Kidney epithelial cell (primary cell): Measurements from ENCODE around the gene WDR72. TPM values are rescaled to one million over a fixed set of nuclear protein-coding genes. Genes with fewer than 3 reads are reported as not detected.

Experiments used
- DNase-seq: peaks from one replicate; pipeline ENCODE4 v3.0.0-alpha.2; 2010; ENCODE audit warnings: low read depth
- H3K27me3 ChIP-seq: 2 replicates; pipeline ENCODE4 v1.6.0; 2011; ENCODE audit warnings: low read length; ENCODE audit not compliant: control insufficient read depth, insufficient read depth
- H3K36me3 ChIP-seq: 2 replicates; pipeline ENCODE4 v1.5.1; 2011; ENCODE audit warnings: low read length; ENCODE audit not compliant: control insufficient read depth, insufficient read depth
- H3K4me3 ChIP-seq: 2 replicates; pipeline ENCODE4 v1.5.1; 2011; ENCODE audit warnings: low read depth, mild to moderate bottlenecking, control low read depth, low read length
- CTCF ChIP-seq: IDR thresholded peaks from 2 replicates; pipeline ENCODE4 v1.5.1; 2011; ENCODE audit warnings: mild to moderate bottlenecking, moderate library complexity, low read length, control low read depth, inconsistent platforms; ENCODE audit not compliant: insufficient read depth, poor library complexity, severe bottlenecking
- total RNA-seq: library from RNA; depleted of rRNA; stranded (reverse); fragments of >200 nt; gene quantifications from 2 replicates; pipeline ENCODE4 v1.2.3, GENCODE V29; 2015

WDR72 gene
- total RNA-seq, 1 donor from 2014 or later: 0.38 TPM

GRCh38 chr15:53506370-53506769, 253.1 kb downstream of the WDR72 start:
- H3K27me3 ChIP-seq: no peaks in the 10 kb centered on the region
- no peak for TF ChIP-seq CTCF
- no peak overlapping the region for H3K4me3 ChIP-seq
- no peaks in the 10 kb centered on the region for H3K36me3 ChIP-seq
- no peak for DNase-seq

- TF ChIP-seq CTCF: no peak
- Histone ChIP-seq H3K36me3 (no peaks in the 10 kb centered on the region), H3K4me3 (no peak overlapping the region), H3K27me3 (no peaks in the 10 kb centered on the region)
- no peak for DNase-seq
Observed at GRCh38 chr15:53498996-53499395, 260.5 kb downstream of the WDR72 start.

- H3K4me3 ChIP-seq: no peak overlapping the region
- H3K27me3 ChIP-seq: no peaks in the 10 kb centered on the region
- H3K36me3 ChIP-seq: no peaks in the 10 kb centered on the region
- no peak for DNase-seq
- no peak for TF ChIP-seq CTCF
Observed at GRCh38 chr15:53490341-53490740, 269.1 kb downstream of the WDR72 start.

- no peak overlapping the region for H3K4me3 ChIP-seq
- no peak for DNase-seq
- TF ChIP-seq CTCF: no peak
- H3K36me3 ChIP-seq: no peaks in the 10 kb centered on the region
- no peaks in the 10 kb centered on the region for H3K27me3 ChIP-seq
Observed at GRCh38 chr15:53482055-53482454, 277.4 kb downstream of the WDR72 start.

- H3K36me3 ChIP-seq: no peaks in the 10 kb centered on the region
- H3K4me3 ChIP-seq: no peak overlapping the region
- TF ChIP-seq CTCF: no peak
- no peak for DNase-seq
- H3K27me3 ChIP-seq: no peaks in the 10 kb centered on the region
Observed at GRCh38 chr15:53477981-53478766, 281.3 kb downstream of the WDR72 start.

GRCh38 chr15:53473886-53474285, 285.6 kb downstream of the WDR72 start:
- no peaks in the 10 kb centered on the region for H3K36me3 ChIP-seq
- no peak for TF ChIP-seq CTCF
- DNase-seq: no peak
- H3K4me3 ChIP-seq: no peak overlapping the region
- H3K27me3 ChIP-seq: no peaks in the 10 kb centered on the region
